HepG2 (cell line): ENCODE data around the gene PLEKHA8. TPM values are rescaled to one million over a fixed set of nuclear protein-coding genes. Genes with fewer than 3 reads are reported as not detected.
A peak's percentile ranks its signal among the peaks of the same experiment; 100 is the strongest.

Experiments
- ASH2L ChIP-seq: fragments of 300-600, 200-600 bp; sonication (generic); IDR thresholded peaks from 2 replicates; pipeline ENCODE4 v1.7.0; 2017; ENCODE audit warnings: low read depth, mild to moderate bottlenecking, moderate library complexity, mixed read lengths, low read length; ENCODE audit not compliant: insufficient read length
- DNMT3B ChIP-seq: conservative IDR thresholded peaks from 2 replicates; pipeline ENCODE4 v1.6.1; 2016; ENCODE audit warnings: missing biosample characterization, control low read depth
- GTF2F1 ChIP-seq: fragments of 150-350 bp; IDR thresholded peaks from 2 replicates; pipeline ENCODE4 v1.6.1; 2014; ENCODE audit warnings: low read length
- MAFK ChIP-seq, 2 experiments: IDR thresholded peaks in 1 of 2; conservative IDR thresholded peaks in 1 of 2; 2 replicates each; pipeline ENCODE4 v1.6.1; 2011; ENCODE audit warnings: improper control_type of control experiment in 2 of 2, low read length in 2 of 2
- POLR2AphosphoS5 ChIP-seq: IDR thresholded peaks from 2 replicates; pipeline ENCODE4 v1.6.1; 2012; ENCODE audit warnings: low read depth, low read length
- RXRA ChIP-seq: sonication (generic); formaldehyde crosslinking; IDR thresholded peaks from 2 replicates; pipeline ENCODE4 v1.5.1; 2020; ENCODE audit warnings: missing genetic modification reagents
- STAG1 ChIP-seq: sonication (generic); formaldehyde crosslinking; IDR thresholded peaks from 2 replicates; pipeline ENCODE4 v1.4.0; 2020; ENCODE audit warnings: missing genetic modification reagents
- polyA plus RNA-seq, 8 experiments: library from polyadenylated mRNA; depleted of rRNA in 3 of 8; stranded (reverse) in 7 of 8; unstranded in 1 of 8; fragments of >200 nt; fragmentation: Illumina TruSeq in 4 of 8; extraction: Trizol in 4 of 8; gene quantifications; 2 replicates each; pipeline versions ENCODE4 v1.2.1 to v1.2.3, GENCODE V29; 2011 to 2016; ENCODE audit warnings: low read depth in 4 of 8, missing spikeins in 1 of 8, mixed read lengths in 1 of 8; ENCODE audit not compliant: insufficient read depth in 1 of 8
- total RNA-seq, 5 experiments: library from RNA; depleted of rRNA; stranded (reverse); fragments of >200 nt; fragmentation: Illumina TruSeq; extraction: Trizol; gene quantifications; 2 replicates each; pipeline ENCODE4 v1.2.3, GENCODE V29; 2016; ENCODE audit warnings: low read depth in 1 of 5
- TF ChIP-seq, protein P1 (sequence below): sonication (generic); formaldehyde crosslinking; IDR thresholded peaks from 2 replicates; pipeline ENCODE4 v1.9.0; 2022; ENCODE audit warnings: low read depth, missing genetic modification reagents
- TF ChIP-seq, protein P2 (sequence below): sonication (generic); IDR thresholded peaks from 2 replicates; pipeline ENCODE4 v1.6.1; 2016; ENCODE audit warnings: low read depth, borderline replicate concordance
- TF ChIP-seq, protein P3 (sequence below): fragments of 450-650 bp; IDR thresholded peaks from 2 replicates; pipeline ENCODE4 v1.6.1; 2016

PLEKHA8 gene
- total and polyA plus RNA-seq, 2 of the 13 experiments (the other 11 are each of a cell fraction or from before 2014, with no cell fraction given), result 12.5 to 26.4 TPM

DNA sequence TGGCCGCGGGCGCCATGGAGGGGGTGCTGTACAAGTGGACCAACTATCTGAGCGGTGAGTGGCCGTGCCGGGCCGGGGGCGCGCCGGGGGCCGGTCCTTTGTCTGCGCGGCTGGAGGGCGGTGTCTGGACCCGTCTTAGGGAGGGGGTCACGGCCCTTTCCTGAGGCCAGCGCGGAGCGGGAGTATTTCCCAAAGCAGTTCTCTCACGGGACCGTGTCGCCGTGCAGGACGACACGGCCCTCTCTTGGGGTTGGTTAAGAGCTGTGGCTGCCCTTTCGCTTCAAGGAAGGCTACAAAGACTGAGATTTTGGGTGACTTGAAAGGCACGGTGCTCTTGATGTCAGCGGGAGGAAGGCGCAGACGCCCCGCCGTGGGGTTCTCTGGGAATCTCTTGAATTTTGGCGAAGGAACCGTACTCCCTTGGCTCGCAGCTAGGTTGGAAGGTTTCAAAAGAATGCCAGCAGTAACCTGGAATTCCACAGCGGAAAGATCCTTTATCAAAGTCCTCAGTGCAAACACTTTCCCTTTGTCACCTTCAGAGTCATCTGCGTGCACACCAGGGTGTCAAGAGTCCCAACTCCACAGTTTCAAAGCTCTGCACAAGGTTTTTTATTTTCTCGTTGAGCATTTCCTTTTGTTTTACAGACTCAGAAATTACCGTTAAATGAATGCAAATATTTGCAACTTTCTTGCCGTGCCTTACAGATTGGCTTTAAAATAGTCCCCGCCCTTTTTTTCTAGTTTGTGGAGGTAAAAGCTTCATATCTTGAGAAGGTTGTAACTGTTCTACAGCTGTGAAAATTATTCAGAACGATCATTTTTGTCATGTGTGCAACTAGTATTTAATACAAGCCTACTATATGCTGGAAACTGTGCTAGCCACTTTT, 780 bp downstream of the PLEKHA8 start (continued):
- TF ChIP-seq, protein P1, sequence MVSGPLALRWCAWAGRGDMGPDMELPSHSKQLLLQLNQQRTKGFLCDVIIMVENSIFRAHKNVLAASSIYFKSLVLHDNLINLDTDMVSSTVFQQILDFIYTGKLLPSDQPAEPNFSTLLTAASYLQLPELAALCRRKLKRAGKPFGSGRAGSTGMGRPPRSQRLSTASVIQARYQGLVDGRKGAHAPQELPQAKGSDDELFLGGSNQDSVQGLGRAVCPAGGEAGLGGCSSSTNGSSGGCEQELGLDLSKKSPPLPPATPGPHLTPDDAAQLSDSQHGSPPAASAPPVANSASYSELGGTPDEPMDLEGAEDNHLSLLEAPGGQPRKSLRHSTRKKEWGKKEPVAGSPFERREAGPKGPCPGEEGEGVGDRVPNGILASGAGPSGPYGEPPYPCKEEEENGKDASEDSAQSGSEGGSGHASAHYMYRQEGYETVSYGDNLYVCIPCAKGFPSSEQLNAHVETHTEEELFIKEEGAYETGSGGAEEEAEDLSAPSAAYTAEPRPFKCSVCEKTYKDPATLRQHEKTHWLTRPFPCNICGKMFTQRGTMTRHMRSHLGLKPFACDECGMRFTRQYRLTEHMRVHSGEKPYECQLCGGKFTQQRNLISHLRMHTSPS (CRISPR knock-in tag), result 0 out of 2 replicates have a peak, but pooled peaks have one; percentile 24
- TF ChIP-seq, protein P2, sequence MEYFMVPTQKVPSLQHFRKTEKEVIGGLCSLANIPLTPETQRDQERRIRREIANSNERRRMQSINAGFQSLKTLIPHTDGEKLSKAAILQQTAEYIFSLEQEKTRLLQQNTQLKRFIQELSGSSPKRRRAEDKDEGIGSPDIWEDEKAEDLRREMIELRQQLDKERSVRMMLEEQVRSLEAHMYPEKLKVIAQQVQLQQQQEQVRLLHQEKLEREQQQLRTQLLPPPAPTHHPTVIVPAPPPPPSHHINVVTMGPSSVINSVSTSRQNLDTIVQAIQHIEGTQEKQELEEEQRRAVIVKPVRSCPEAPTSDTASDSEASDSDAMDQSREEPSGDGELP, result peak; percentile 6; the same call in 1 of the 2 replicates
- 0 out of 2 replicates have a peak, but pooled peaks have one; percentile 41 for TF ChIP-seq RXRA (CRISPR knock-in tag)
- TF ChIP-seq POLR2AphosphoS5, result peak; percentile 35; the same call in 1 of the 2 replicates
- TF ChIP-seq GTF2F1, result no peak
- TF ChIP-seq MAFK (conservative IDR thresholded peaks at IDR 0.05 in 1 of 2, IDR thresholded peaks at IDR 0.05 in 1 of 2; ENCODE audit: low read length in 2 of 2), result no peak
- no peak for TF ChIP-seq DNMT3B (CRISPR knock-in tag)
- peak; percentile 9 for TF ChIP-seq ASH2L
- no peak for TF ChIP-seq STAG1 (CRISPR knock-in tag)
- TF ChIP-seq, protein P3, sequence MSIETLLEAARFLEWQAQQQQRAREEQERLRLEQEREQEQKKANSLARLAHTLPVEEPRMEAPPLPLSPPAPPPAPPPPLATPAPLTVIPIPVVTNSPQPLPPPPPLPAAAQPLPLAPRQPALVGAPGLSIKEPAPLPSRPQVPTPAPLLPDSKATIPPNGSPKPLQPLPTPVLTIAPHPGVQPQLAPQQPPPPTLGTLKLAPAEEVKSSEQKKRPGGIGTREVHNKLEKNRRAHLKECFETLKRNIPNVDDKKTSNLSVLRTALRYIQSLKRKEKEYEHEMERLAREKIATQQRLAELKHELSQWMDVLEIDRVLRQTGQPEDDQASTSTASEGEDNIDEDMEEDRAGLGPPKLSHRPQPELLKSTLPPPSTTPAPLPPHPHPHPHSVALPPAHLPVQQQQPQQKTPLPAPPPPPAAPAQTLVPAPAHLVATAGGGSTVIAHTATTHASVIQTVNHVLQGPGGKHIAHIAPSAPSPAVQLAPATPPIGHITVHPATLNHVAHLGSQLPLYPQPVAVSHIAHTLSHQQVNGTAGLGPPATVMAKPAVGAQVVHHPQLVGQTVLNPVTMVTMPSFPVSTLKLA, result no peak
